ENCODE data around the gene INSIG1. TPM values are rescaled to one million over a fixed set of nuclear protein-coding genes. Genes with fewer than 3 reads are reported as not detected.

The INSIG1 gene
- total RNA-seq, 1 experiment from 2014 or later, result 60.1 TPM

- H3K9me3 Mint-ChIP-seq (ENCODE audit: unreplicated experiment), result no peaks in the 10 kb centered on the region
- H3K27me3 Mint-ChIP-seq (ENCODE audit: insufficient read depth, unreplicated experiment), result no peaks in the 10 kb centered on the region
- Histone ChIP-seq H3K4me3 (ENCODE audit: low read depth, low read length) (no peak overlapping the region), H3K9me3 (no peaks in the 10 kb centered on the region), H3K36me3 (ENCODE audit: control insufficient read depth, insufficient read depth, low read length) (no peaks in the 10 kb centered on the region), H3K27me3 (replicated peaks; ENCODE audit: control insufficient read depth, insufficient read depth, low read length) (no peaks in the 10 kb centered on the region), H3K4me1 (no peaks in the 10 kb centered on the region)
- TF ChIP-seq, protein P1, sequence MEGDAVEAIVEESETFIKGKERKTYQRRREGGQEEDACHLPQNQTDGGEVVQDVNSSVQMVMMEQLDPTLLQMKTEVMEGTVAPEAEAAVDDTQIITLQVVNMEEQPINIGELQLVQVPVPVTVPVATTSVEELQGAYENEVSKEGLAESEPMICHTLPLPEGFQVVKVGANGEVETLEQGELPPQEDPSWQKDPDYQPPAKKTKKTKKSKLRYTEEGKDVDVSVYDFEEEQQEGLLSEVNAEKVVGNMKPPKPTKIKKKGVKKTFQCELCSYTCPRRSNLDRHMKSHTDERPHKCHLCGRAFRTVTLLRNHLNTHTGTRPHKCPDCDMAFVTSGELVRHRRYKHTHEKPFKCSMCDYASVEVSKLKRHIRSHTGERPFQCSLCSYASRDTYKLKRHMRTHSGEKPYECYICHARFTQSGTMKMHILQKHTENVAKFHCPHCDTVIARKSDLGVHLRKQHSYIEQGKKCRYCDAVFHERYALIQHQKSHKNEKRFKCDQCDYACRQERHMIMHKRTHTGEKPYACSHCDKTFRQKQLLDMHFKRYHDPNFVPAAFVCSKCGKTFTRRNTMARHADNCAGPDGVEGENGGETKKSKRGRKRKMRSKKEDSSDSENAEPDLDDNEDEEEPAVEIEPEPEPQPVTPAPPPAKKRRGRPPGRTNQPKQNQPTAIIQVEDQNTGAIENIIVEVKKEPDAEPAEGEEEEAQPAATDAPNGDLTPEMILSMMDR (IDR thresholded peaks at IDR 0.05; ENCODE audit: insufficient read depth in 1 of 2, low read depth in 1 of 2, low read length in 1 of 2, severe bottlenecking in 1 of 2, unreplicated experiment in 1 of 2), result no peak
- H3K27ac Mint-ChIP-seq (ENCODE audit: unreplicated experiment), result no peak overlapping the region
- no peak overlapping the region for H3K4me3 Mint-ChIP-seq (ENCODE audit: unreplicated experiment)
- ChIA-PET CTCF (no interaction called here), POLR2A (no interaction called here)
- intact Hi-C loops (cut with micrococcal nuclease; ENCODE audit: unreplicated experiment), result no loop called here
- DNase-seq, result peak in 1 of 2 experiments; percentile 55
- BruUV-seq (replicated peaks), result no TSS peak
- peaks cover 5% of the 10 kb centered on the region for H3K36me3 Mint-ChIP-seq (ENCODE audit: insufficient read depth, unreplicated experiment)
- peaks cover 6% of the 10 kb centered on the region for H3K4me1 Mint-ChIP-seq (ENCODE audit: low read depth, unreplicated experiment)
These were observed 52.1 kb downstream of the INSIG1 start for GRCh38 chr7:155349601-155350331.

GRCh38 chr7:155351120-155351870 lies 53.6 kb downstream of the INSIG1 start:
- H3K27me3 ChIP-seq (replicated peaks; ENCODE audit: control insufficient read depth, insufficient read depth, low read length), result no peaks in the 10 kb centered on the region
- H3K4me3 Mint-ChIP-seq (ENCODE audit: unreplicated experiment), result no peak overlapping the region
- POLR2A ChIA-PET, result no interaction called here

GRCh38 chr7:155352076-155352752 lies 54.5 kb downstream of the INSIG1 start:
- no peak overlapping the region for H3K4me3 Mint-ChIP-seq (ENCODE audit: unreplicated experiment)
- no TSS peak for BruUV-seq (replicated peaks)
- peak in 1 of 2 experiments; percentile 19 for DNase-seq
- TF ChIP-seq, protein P1 (IDR thresholded peaks at IDR 0.05; ENCODE audit: insufficient read depth in 1 of 2, low read depth in 1 of 2, low read length in 1 of 2, severe bottlenecking in 1 of 2, unreplicated experiment in 1 of 2), result no peak
- H3K9me3 Mint-ChIP-seq (ENCODE audit: unreplicated experiment), result no peaks in the 10 kb centered on the region
- no peak overlapping the region for H3K4me3 ChIP-seq (ENCODE audit: low read depth, low read length)
- ChIA-PET CTCF (interaction anchor here (0.6 kb wide), 2 partner anchors 80 to 184 kb away, joined by 5 to 7 read pairs; no protein-coding TSS in a partner anchor), POLR2A (no interaction called here)
- H3K27me3 ChIP-seq (replicated peaks; ENCODE audit: control insufficient read depth, insufficient read depth, low read length), result no peaks in the 10 kb centered on the region
- H3K4me1 Mint-ChIP-seq (ENCODE audit: low read depth, unreplicated experiment), result no peaks in the 10 kb centered on the region
- no peaks in the 10 kb centered on the region for H3K4me1 ChIP-seq
- H3K9me3 ChIP-seq, result no peaks in the 10 kb centered on the region
- no peaks in the 10 kb centered on the region for H3K27me3 Mint-ChIP-seq (ENCODE audit: insufficient read depth, unreplicated experiment)
- intact Hi-C loops (cut with micrococcal nuclease; ENCODE audit: unreplicated experiment), result no loop called here
- no peak overlapping the region for H3K27ac Mint-ChIP-seq (ENCODE audit: unreplicated experiment)
- H3K36me3 Mint-ChIP-seq (ENCODE audit: insufficient read depth, unreplicated experiment), result peaks cover 5% of the 10 kb centered on the region
- H3K36me3 ChIP-seq (ENCODE audit: control insufficient read depth, insufficient read depth, low read length), result no peaks in the 10 kb centered on the region

More at GRCh38 chr7:155351120-155351870, 53.6 kb downstream of the INSIG1 start:
- peaks cover 5% of the 10 kb centered on the region for H3K36me3 Mint-ChIP-seq (ENCODE audit: insufficient read depth, unreplicated experiment)
- H3K9me3 Mint-ChIP-seq (ENCODE audit: unreplicated experiment), result no peaks in the 10 kb centered on the region
- no peaks in the 10 kb centered on the region for H3K27me3 Mint-ChIP-seq (ENCODE audit: insufficient read depth, unreplicated experiment)
- CTCF ChIA-PET, result no interaction called here
- no peak overlapping the region for H3K4me3 ChIP-seq (ENCODE audit: low read depth, low read length)
- intact Hi-C loops (cut with micrococcal nuclease; ENCODE audit: unreplicated experiment), result no loop called here
- TF ChIP-seq, protein P1 (IDR thresholded peaks at IDR 0.05; ENCODE audit: insufficient read depth in 1 of 2, low read depth in 1 of 2, low read length in 1 of 2, severe bottlenecking in 1 of 2, unreplicated experiment in 1 of 2), result no peak
- no peaks in the 10 kb centered on the region for H3K4me1 Mint-ChIP-seq (ENCODE audit: low read depth, unreplicated experiment)
- no TSS peak for BruUV-seq (replicated peaks)
- no peaks in the 10 kb centered on the region for H3K9me3 ChIP-seq
- H3K4me1 ChIP-seq, result no peaks in the 10 kb centered on the region
- DNase-seq, result no peak
- H3K27ac Mint-ChIP-seq (ENCODE audit: unreplicated experiment), result no peak overlapping the region
- no peaks in the 10 kb centered on the region for H3K36me3 ChIP-seq (ENCODE audit: control insufficient read depth, insufficient read depth, low read length)

Measured in Caco-2 (cell line).